HG02763 (cell line): Measurements from ENCODE around the gene HRK.

ENCODE experiments used
- ATAC-seq: cut with Tn5 transposase; IDR thresholded peaks from one replicate; pipeline ENCODE4 v1.9.1; 2021; ENCODE audit warnings: mild to moderate bottlenecking, moderate library complexity; ENCODE audit not compliant: unreplicated experiment

The HRK gene

GRCh38 chr12:116881325-116881876, at the start of gene HRK:
Gene HRK, minus strand, starts transcription at chr12:116881441. Its CDS starts 134 bp downstream, at chr12:116881307.
- ATAC-seq = no peak

- no peak for ATAC-seq
Observed at GRCh38 chr12:116929885-116930284, 48.6 kb upstream of the HRK start.

- no peak for ATAC-seq
Observed at GRCh38 chr12:116928504-116928903, 47.3 kb upstream of the HRK start.

GRCh38 chr12:116927244-116927940, 46.2 kb upstream of the HRK start:
- no peak for ATAC-seq

GRCh38 chr12:116926283-116927243, 45.3 kb upstream of the HRK start:
- ATAC-seq = no peak

GRCh38 chr12:116924558-116925453, 43.6 kb upstream of the HRK start:
- peak; percentile 55 for ATAC-seq

DNA sequence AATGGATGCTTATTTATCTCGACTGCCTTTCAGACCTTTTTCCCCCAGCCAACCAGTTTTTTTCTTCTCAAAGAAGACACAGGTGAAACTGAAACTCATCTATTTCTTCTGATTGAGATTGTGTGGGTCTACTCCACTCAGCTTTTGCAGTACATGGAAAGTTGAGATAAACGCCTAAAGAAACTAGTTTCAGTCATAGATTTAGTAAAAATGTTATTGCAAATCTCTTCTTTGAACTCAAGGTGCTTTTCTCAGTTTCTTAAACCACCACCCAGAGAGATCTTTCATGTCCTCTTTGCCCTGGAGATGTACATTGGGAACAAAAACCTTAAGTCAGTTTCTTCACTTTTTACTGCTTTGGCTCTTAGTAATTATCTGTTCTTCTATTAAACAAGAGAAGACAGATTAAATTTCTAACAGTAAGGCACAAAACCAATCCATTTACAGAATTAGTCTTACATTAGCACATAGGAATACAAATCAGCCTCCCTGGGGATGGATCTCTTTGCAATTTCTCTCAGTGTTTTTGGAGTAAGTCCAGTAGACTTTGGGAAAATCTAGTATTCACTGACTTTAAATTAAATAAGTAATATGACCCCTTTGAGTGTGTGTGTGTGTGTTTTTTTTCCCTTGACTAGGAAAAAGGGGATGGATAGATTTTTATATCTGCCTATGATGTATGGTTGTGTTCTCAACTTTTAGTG, 41.1 kb upstream of the HRK start:
- peak; percentile 49 for ATAC-seq

DNA sequence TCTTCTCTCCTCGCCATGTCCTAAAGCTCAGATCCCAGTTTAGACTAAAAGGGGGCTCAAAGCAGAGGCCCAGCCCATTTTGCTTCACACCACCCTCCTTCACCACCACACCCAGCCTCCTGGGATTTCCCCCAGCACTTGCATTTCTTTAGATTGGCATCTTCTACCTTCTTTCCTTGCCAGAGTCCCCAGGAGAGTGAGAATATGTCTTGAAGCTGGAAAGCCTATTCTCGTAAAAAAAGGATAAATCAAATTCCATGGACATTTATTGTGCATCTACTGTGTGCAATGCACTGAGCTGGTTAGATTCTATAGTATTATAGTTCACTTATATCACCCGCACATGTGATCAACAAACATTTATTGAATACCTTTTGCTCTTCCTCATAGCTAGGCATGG, 39.7 kb upstream of the HRK start:
- ATAC-seq = no peak

GRCh38 chr12:116919706-116920485, 38.7 kb upstream of the HRK start:
- ATAC-seq = no peak

GRCh38 chr12:116919247-116919661, 38.0 kb upstream of the HRK start:
- ATAC-seq = no peak

GRCh38 chr12:116918464-116918863, 37.2 kb upstream of the HRK start:
- ATAC-seq = no peak

DNA sequence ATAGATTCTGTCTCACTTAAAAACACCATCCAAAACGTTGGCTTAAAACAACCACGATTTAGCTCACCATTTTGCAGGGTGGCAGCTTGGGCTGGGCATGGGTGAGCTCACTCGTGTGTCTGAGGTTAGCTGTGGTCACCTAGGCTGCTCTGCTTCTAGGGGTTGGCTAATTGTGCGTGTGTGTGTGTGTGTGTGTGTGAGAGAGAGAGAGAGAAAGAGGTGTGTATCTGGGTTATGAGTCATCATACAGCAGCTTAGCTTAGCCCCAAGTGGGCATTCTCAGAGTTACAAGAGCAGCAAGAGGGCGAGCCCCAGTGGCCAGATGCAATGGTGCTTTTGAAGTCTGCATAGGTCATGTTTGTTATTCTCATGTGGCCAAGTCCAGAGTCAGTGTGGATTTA, 35.5 kb upstream of the HRK start:
- ATAC-seq = no peak

DNA sequence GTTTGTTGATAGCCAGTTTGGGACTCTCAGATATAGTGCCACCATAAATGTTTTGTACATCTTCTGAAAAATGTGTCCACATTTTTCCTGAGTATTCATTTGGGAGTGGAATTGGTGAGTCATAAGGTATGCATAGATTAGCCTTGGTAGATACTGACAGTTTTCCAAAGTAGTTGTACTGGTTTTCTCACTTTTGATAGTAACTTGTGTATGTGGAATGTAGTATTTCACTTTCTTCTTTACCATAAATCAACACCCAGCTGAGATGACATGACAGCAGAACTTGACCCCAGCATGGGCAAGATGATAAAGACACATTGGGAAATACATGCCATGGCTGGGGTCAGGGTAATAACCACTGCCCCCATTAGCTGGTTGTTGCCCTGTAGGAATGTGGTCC, 34.9 kb upstream of the HRK start:
- no peak for ATAC-seq

DNA sequence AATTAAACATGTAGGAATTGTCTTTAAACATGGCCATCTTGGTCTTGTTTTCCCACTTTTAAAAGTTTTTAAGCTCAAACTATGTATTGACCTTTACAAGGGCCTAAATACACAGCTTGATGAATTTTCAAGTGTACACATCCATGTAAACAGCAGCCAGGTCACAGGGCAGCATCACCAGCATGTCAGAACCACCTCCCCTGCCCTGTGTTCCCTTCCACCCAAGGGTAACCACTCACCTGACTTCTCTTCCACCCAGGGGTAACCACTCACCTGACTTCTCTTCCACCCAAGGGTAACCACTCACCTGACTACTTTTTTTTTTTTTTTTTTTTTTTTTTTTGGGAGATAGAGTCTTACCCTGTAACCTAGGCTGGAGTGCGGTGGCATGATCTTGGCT, 34.1 kb upstream of the HRK start:
- ATAC-seq = no peak

DNA sequence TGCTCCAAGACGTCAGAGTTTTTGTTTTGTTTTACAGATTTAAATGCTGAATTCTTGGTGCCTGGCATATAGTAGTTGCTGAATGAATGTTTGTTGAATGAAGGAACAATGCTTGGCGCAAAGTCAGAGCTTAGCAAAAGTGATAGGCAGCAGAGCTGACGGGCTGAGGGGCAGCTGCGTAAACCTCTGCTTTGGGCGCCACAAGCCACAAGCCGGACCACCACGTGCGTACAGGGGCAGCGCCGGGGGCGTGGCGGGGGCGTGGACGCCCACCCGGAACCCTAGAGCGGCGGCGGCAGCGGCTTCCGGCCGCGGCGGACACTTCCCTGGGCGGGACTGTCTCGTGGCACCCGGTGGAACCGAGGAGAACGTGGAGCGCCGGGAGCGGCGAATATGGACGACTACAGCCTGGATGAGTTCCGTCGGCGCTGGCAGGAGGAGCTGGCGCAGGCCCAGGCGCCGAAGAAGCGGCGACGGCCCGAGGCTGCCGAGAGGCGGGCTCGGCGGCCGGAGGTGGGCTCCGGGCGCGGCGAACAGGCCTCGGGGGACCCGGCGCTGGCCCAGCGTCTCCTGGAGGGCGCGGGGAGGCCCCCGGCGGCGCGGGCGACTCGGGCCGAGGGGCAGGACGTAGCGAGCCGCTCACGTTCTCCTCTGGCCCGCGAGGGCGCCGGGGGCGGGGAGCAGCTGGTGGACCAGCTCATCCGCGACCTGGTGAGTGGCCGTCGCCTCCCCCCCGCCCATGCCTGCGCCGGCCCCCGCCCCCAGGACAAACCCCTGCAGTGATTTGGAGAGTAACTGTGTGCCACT, 29.6 kb upstream of the HRK start, which contains the start of gene FBXW8:
FBXW8 (plus strand) TSS at position 306 of the 807 bp plus-strand sequence; CDS start at position 394, 88 bp downstream.
- peak; percentile 78 for ATAC-seq

- ATAC-seq = no peak
Observed at GRCh38 chr12:116910280-116910644, 29.0 kb upstream of the HRK start.

GRCh38 chr12:116906285-116906684, 25.0 kb upstream of the HRK start:
- ATAC-seq = no peak

DNA sequence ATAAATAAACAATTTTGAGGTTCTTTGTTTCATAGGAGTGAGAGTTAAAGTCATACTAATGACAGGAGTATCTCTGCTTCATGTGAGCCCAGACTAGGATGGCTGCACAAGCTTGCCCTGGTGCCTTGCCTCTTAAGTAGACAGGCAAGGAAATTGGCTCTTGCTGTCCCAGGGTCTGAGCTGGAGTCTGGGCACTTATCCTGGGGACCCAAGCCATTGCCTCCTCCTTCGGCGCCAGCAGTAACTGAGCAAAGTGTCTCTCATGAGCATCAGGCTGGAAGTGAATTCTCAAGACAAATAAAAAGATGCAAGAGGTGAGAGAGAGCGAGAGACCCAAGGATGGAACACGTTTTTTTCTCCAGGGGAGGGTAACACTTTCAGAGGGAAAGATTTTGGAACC, 22.6 kb upstream of the HRK start:
- no peak for ATAC-seq
